GM19351 (cell line): Measurements from ENCODE around the gene KRTAP10-3.
"Not testable (repeated sequence)": the region's sequence is repeated elsewhere in the genome, so short reads cannot be mapped to it uniquely, and the experiment has no call there.

Experiments
- ATAC-seq: cut with Tn5 transposase; IDR thresholded peaks from one replicate; pipeline ENCODE4 v1.9.1; 2021; ENCODE audit warnings: mild to moderate bottlenecking, moderate library complexity; ENCODE audit not compliant: unreplicated experiment

The KRTAP10-3 gene

DNA sequence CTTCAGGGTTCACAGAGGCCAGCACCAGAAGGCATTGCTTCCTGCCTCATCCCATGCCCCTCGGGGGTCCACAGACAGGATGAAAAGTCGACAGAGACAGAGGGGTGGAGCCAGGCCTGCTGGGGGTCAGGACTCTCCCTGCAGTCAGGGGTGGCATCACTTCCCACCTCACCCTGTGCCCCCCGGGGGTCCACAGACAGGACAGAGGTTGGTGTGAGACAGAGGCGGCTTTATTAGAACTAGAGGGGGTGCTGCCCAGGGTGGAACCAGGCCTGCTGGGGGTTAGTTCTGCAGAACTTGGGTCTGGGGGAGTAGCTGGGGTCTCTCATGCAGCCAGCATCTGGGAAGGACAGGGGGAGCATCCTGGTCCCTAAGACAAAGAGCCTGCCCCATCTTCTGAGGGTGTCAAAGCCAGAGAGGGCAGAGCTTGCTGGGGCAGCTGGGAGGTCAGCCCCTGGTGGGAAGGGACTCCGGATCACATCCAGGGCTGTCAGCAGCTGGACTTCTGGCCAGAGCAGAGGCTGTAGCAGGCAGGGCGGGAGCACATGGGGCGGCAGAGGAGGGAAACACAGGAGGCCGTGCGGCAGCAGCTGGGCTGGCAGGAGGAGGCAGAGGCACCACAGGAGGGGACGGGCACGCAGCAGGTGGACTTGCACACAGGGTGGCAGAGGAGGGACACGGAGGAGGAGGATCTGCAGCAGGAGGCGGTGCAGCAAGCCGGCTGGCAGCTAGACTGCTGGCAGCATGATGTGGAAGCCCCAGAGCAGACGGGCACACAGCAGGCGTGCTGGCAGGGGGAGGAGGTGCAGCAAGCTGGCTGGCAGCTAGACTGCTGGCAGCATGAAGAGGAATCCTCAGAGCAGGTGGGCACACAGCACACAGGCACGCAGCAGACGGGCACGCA lies 32.6 kb upstream of the KRTAP10-3 start:
- ATAC-seq, result not testable (repeated sequence)

DNA sequence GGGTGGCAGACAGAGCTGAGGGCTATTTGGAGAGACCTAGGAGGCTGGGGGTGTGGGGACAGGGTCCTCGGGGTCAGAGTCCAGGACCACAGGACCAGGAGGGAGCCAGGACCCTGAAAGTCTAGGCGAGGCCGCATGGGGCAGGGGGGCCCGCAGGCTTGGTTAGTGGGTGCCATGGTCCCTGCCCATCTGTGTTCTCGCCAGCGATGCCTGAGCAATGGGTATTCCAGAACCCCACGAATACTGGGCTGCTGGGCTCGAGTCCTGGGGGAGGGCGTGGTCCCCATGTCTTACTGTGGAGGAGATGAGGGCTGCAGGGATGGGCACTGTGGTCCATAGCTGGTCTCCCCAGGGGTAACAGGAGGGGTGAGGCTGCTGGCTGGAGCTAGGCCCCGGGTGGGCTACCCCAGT lies 31.7 kb upstream of the KRTAP10-3 start:
- ATAC-seq, result no peak

DNA sequence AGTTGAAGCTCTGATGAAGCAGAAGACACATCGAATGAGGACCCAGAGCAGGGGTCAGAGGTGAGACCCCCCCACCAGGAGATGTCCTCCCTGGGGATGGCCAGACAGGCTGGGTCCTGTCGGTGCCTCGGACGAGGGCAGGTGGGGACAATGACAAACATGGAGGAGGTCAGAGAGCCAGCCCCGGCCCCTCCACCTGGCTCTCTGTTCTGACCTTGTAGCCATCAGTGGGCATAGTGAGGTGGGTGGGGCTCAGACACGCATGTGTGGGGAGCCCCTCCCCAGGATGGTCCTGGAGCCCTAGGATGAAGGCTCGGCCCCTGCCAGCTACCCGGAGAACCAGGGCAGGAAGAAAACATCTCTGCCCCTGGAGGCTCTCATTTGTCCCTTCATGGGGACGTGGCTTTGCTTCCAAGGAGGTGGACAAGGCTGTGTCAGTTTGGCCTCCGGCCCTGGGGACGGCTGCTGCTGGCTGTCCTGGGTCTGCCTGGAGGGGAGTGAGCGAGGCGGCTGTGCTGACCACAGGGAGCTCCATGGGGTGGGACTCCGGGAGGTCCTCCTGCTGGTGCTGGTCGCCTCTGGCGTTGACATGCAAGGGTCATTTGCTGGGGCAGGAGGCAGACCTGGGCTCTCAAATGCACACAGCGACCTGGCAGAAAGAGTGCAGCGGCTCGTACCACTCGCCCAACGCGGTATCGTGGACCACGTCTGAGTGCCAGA lies 31.2 kb upstream of the KRTAP10-3 start:
- no peak for ATAC-seq

DNA sequence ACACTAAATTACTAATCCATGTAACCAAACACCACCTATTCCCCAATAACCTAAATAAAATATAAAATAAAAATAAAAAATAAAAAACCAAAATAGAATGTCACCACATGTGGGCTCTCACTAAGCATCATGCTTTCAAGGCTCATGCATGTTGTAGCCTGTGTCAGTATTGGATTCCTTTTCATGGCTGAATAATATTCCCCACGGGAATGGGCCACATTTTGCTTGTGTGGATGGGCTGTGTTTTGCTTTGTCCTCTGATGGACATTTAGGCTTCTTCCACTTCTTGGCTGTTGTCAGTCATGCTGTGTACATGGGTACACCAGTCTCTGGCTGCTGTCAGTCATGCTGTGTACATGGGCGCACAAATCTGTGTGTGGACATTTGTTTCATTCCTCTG lies 30.5 kb upstream of the KRTAP10-3 start:
- ATAC-seq, result no peak

DNA sequence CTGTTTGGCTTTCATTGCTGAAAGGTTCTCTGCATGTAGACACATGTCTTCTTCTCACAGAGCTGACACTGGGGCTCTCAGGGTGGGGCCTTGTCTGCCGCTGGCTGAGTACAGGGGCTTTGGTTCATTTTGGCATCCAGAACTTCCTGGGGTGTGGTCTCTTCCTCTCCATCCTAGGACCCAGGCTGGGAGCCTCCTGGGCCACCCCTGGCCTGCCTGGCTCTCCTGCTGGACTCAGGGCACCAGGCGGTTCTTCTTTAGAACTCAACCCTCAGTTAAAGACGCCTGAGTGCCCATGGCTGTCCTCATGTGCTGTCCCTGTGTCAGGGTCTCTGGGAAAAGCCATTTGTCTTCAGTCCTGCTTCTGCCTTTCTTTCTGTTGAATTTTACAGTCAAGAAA lies 27.3 kb upstream of the KRTAP10-3 start:
- ATAC-seq, result no peak

DNA sequence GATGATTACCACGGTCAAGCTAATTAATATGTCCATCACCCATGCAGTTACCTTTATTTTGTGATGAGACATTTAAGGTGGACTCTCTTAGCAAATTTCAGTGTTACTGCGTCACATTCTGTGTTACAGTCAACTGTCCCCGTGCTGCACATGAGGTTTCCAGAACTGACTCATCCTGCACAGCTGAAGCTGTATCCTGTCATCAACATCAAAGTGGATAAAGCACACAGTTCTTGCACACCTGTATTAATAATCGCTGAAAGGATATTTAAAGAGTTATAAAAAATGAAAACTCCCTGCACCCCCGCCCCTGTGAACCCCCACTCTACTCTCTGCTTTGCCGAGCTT lies 25.2 kb upstream of the KRTAP10-3 start:
- no peak for ATAC-seq

DNA sequence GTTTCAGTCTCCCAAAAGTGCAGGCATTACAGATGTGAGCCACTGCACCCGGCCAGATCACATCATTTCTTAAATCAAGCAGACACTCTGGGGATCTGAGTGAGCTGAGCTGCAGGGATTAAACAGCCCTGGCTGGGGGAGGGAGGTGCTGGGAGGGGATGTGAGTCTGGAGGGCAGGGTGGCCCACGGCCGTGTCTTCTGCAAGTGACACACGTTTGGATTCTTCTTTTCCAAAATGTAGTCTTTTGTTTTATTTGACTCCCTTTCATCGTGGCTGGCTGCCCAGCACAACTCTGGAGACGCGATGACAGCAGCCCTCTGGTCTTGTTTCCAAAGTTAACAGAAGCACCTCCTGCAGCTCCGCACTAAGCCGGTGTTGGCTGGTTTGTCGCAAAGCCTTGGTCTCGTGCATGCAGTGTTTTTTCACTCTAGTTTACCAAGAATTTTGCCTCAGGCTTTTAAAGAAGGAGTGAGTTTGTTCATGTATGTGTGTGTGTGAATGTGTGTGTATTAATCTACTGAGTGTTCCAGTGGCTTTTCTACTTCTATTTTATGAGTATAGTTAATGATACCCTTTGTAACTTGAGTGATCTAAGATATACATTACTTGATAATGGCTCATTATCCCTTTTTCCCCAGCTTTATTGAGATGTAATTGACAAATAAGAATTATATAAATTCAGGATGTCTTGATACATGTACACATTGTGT lies 24.6 kb upstream of the KRTAP10-3 start:
- ATAC-seq, result no peak

DNA sequence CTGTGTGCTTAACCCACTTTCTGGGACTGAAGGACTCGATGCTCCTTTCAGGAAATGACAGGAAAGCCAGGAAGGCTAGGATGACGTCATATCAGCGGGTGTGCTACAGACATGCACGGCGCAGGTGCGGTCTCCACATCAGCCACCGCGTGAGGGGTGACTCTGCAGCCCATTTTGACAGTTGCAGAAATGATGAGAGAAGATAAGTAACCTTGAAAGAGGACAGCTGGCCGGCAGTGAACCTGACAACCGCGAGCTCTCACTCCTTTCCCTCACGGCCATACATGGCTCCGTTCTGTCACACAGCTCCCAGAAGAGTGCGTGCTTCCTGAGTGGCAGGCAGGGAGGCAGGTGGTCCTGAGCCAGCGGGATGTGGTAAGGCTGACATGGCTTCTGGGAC lies 23.5 kb upstream of the KRTAP10-3 start:
- ATAC-seq, result no peak

DNA sequence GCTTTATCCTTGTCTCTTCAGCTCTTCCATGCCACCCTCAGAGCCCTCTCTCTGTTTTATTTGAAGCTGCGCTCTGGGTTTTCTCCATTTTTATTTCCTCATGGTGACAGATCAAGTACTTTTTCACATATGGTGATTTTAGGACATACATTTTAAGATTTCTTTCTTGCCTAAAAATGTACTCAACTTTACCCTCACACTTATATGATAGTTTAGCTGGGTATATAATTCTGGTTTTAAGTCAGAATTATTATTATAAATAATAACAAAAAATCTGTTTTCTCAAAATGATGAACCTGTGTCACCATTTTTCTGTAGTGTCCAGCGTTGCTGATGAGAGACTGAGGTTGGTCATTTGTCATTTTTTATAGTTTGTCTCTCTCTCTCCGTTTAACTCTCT lies 22.6 kb upstream of the KRTAP10-3 start:
- no peak for ATAC-seq

DNA sequence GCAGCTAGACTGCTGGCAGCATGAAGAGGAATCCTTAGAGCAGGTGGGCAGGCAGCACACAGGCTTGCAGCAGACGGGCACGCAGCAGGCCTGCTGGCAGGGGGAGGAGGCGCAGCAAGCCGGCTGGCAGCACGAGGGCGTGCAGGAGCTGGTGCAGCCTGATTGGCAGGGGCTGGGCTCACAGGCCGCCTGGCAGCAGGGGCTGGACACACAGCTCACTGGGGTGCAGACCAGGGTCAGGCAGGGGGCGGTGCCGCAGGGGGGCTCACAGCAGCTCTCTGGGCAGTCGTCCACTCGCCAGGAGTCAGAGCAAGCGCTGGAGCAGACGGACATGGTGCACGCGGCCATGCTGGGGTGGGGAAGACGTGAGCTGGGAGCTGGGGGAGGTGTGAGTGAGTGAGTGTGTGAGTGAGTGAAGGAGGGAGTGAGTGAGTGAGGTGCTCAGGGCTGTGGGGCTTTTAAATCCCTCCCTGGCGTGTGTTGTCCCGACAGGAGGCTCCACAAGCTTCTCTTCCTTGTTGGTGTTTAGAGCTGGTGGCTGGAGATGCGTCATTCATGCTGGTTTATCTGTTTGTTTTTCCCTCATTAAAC lies 21.7 kb upstream of the KRTAP10-3 start, which contains the start of gene KRTAP10-5:
TSS of gene KRTAP10-5 (minus strand) at position 374 of the 591 bp plus-strand sequence. CDS start at position 348, 26 bp downstream.
- not testable (repeated sequence) for ATAC-seq

DNA sequence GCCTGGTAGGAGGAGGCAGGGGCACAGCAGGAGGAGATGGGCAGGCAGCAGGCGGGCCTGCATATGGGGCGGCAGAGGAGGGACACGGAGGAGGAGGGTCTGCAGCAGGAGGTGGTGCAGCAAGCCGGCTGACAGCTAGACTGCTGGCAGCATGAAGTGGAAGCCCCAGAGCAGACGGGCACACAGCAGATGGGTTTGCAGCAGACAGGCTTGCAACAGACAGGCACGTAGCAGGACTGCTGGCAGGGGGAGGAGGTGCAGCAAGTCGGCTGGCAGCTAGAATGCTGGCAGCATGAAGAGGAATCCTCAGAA lies 21.2 kb upstream of the KRTAP10-3 start:
- ATAC-seq, result no peak

DNA sequence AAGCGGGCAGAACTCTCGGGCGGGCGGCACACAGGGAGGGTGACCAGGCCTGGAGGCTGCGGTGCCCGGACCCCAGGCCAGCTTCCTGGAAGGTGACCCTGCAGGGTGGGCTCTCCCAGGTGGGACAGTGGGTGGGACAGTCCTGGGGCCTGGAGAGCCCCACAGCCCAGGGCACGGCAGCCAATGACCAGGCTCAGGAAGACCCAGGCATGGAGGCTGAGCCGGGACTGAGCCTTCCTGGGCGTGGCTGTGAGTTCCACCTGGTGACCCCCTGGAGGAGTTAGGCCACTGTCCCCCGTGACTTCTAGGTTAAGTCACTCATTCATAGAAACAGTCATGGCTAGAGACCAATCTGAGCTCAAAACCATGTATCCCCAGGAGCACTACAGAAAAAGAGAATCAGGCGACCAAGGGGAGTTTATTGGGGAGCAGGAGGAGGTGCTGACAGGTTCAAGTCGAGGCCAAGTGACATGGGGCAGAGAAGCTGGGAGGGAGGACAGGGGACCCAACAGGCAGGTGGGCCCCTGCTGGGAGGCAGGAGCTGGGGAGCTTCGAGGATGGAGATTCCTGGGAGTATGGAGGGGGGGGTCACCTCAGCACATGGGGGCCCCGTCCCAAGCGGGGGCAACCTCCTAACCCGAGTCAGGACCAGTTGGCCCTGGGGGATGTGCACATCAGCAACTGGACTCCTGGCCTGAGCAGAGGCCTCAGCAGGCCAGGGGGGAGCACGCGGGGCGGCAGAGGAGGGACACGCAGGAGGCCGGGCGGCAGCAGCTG lies 20.6 kb upstream of the KRTAP10-3 start:
- ATAC-seq, result no peak

DNA sequence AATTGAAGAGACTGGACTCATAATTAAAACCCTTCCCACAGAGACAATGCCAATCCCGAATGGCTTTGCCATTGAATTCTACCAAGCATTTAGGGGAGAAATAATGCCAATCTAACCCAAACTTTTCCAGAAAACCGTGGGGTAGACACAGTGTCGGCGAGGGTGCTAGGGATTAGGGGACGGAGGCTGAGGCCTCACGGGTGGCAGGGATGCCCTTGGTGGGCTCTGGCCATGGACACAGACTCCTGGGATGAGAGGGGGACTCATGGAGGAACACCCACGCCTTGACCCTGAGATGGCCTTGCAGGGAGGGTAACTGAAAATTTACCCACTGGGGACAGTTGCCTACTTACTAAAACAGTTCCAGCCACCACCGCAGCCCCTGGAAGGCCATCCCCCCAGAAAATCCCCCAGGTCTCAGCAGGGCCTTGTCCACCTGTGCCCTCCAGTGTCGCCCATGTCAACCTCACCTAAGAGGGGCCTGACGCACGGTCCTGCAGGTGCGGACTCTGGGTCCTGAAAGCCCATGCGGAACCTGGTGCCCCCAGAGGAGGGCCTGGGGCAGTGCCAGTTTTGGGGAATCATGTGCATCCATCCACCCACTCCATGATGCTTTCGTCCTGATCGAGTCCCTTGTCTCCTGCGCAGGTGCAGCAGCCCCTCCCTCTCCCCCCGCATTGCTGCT lies 19.9 kb upstream of the KRTAP10-3 start:
- ATAC-seq, result no peak

DNA sequence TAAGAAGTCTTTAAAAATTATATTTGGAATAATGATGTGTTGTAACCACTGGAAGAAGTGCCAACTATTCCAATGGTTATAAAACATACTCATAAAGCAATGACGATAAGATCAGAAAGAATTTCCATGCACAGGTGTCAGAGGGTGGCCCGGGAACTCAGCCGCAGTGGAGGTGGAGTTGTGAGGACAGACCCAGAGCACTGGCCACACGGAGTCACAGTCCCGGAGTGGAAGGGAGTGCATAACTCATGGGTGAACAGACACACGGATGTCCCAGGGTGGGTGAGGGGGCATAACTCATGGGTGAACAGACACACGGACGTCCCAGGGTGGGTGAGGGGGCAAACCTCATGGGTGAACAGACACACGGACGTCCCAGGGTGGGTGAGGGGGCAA lies 17.4 kb upstream of the KRTAP10-3 start:
- ATAC-seq, result no peak

DNA sequence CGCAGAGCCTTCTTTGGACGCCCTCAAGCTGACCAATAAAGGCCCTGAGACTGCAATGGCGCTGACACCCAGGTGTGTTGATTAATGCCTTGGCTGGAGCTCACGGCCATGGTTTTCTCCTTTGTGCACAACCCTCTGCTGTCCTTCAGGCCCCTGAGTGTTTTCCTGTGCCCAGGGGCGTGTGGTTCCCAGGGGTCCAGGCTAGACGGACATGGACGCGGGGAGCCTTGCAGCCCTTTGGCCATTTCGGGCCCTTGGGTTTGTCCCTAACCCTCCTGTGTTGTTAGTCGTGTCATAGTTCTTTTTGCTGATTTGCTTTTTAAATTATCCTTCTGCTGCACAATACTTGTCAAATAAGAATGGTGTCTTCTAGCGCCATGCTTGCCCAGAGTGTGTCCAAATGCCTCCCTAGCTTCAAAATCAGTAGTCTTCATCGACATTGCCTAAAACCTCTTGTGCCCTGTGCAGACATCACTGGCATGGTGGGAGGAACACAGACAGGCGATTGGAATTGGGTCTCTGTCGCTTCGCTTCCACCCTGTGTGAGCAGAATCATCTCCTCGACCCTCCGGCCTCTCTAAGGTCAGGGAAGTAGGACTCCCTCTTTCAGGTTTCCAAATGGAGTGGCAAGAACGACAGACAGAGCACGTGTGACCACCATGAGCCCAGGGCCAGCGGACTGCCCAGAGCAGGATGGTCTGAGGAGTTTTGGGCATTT lies 16.9 kb upstream of the KRTAP10-3 start:
- no peak for ATAC-seq

DNA sequence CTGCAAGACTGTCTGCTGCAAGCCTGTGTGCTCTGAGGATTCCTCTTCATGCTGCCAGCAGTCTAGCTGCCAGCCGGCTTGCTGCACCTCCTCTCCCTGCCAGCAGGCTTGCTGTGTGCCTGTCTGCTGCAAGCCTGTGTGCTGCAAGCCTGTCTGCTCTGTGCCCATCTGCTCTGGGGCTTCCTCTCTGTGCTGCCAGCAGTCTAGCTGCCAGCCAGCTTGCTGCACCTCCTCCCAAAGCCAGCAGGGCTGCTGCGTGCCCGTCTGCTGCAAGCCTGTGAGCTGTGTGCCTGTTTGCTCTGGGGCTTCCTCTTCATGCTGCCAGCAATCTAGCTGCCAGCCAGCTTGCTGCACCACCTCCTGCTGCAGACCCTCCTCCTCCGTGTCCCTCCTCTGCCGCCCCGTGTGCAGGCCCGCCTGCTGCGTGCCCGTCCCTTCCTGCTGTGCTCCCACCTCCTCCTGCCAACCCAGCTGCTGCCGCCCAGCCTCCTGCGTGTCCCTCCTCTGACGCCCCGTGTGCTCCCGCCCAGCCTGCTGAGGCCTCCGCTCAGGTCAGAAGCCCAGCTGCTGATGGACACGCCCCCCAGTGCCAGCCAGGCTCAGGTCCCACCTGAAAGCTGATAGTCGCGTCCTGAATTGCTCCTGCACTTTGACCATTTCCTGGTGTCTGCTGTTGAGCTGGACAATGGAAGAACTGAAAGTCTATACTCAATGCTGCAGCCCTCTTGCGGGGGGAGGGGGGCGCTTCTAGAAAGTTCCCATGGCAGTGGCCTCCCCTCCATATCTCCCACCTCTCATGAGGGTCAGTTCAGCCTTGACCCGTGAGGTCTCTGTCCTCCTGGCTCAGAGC lies 16.1 kb upstream of the KRTAP10-3 start:
- no peak for ATAC-seq

DNA sequence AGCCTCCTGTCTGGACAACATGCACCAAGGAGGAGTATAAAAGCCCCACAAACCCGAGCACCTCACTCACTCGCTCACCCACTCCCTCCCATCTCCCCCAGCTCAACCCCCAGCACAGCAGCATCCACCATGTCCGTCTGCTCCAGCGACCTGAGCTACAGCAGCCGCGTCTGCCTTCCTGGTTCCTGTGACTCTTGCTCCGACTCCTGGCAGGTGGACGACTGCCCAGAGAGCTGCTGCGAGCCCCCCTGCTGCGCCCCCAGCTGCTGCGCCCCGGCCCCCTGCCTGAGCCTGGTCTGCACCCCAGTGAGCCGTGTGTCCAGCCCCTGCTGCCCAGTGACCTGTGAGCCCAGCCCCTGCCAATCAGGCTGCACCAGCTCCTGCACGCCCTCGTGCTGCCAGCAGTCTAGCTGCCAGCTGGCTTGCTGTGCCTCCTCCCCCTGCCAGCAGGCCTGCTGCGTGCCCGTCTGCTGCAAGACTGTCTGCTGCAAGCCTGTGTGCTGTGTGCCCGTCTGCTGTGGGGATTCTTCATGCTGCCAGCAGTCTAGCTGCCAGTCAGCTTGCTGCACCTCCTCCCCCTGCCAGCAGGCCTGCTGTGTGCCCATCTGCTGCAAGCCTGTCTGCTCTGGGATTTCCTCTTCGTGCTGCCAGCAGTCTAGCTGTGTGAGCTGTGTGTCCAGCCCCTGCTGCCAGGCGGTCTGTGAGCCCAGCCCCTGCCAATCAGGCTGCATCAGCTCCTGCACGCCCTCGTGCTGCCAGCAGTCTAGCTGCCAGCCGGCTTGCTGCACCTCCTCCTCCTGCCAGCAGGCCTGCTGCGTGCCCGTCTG lies 15.2 kb upstream of the KRTAP10-3 start, which contains the start of gene KRTAP10-4:
TSS of gene KRTAP10-4 (plus strand) at position 100 of the 827 bp plus-strand sequence. CDS start at position 130, 30 bp downstream.
- ATAC-seq, result not testable (repeated sequence)
